ENCODE data around the gene TMPRSS12.
"Not testable (repeated sequence)": the region's sequence is repeated elsewhere in the genome, so short reads cannot be mapped to it uniquely, and the experiment has no call there.

The TMPRSS12 gene

DNA sequence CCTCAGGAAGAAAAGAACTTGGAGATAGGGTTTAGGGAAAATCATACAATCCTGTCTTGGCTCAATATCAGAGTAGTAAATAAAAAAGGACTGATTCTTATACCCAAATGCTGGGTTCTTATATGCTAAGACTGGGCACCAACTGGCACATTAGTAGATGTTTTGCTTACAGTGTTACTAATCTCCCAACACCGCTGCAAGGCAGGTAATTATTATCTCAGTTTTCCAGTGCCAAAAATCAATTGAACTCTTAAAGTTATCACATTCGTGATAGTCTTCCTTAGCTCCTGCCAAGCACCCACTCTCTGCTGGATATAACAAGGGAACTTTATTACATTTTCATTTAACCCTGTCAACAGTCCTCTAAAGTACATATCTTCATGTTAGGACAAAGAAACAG, 84.6 kb downstream of the TMPRSS12 start:
- no peak for DNase-seq

DNA sequence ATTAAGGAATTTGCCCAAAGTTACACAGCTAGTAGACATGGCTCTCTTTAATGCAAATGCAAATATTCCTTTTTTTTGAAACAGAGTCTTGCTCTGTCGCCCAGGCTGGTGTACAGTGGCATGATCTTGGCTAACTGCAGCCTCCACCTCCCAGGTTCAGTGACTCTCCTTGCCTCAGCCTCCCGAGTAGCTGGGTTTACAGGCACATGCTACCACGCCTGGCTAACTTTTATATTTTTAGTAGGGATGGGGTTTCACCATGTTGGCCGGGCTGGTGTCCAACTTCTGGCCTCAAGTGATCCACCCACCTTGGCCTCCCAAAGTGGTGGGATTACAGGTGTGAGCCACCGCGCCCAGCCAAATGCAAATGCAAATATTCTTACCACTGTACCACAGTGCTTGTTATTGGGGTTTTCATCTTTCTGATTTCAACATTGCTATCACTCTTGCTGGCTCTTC, 85.1 kb downstream of the TMPRSS12 start:
- no peak for DNase-seq

DNA sequence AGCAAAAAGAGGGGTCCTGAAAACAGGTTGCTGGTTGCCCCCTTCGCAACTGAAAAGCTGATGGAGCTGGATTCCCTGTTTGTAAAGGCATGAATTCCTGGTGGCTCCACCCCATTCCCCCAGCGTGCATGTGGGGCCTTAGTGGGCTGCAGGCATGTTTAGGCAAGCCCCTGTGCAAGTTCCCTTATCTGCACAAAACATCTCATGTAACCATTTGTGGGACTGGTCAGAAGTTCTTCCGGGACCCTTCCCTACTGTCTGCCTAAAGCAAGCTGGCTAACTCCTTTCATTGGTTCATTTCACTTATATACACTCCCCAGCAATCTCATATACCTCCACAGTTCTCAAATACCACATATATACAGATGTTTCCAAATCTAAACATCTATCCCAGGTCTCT, 85.7 kb downstream of the TMPRSS12 start:
- no peak for DNase-seq

DNA sequence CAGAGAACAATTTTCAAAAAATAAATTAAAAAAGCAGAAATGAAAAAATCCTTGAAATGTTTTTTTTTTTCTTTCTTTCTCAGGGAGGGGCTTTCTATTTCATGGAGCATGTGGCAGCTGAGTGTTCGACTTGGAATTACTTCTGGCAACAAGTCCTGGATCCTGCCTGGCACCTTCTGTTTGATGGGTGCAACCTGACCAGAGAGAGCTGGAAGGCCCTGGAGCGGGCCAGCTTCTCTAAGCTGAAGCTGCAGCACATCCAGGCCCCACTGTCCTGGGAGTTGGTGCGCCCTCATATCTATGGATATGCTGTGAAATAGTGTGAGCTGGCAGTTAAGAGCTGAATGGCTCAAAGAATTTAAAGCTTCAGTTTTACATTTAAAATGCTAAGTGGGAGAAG, 87.1 kb downstream of the TMPRSS12 start:
- DNase-seq, result no peak

DNA sequence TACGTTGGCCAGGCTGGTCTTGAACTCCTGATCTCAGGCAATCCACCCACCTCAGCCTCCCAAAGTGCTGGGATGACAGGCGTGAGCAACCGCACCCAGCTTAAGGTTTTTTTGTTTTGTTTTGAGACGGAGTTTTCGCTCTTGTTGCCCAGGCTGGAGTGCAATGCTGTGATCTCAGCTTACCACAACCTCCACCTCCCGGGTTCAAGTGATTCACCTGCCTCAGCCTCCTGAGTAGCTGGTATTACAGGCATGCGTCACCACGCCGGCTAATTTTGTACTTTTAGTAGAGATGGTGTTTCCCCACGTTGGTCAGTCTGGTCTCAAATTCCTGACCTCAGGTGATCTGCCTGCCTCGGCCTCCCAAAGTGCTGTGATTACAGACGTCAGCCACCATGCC, 87.8 kb downstream of the TMPRSS12 start:
- DNase-seq, result not testable (repeated sequence)

DNA sequence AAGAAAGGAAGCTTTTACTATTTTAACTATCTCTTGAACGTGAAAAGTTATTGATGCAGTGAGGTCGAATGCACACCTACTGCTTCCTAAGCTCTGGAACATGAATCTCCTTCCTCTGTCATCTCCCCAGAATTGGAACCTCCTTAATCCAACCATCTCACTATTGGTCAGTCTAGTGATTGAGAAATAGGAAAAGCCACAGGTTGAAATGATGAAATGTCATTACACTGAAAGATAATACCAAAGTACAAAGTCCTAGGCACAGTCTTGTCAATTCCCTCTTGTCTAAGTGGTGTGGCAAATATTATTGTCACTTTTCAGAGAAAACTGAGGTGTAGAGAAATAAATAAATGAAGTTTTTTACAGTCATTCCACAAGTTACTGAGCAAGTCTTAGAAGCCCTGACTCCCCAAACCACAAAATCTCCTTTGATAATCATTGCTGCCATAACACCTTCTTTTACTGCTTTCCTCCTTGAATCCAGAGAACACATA, 90.1 kb downstream of the TMPRSS12 start:
- no peak for DNase-seq

DNA sequence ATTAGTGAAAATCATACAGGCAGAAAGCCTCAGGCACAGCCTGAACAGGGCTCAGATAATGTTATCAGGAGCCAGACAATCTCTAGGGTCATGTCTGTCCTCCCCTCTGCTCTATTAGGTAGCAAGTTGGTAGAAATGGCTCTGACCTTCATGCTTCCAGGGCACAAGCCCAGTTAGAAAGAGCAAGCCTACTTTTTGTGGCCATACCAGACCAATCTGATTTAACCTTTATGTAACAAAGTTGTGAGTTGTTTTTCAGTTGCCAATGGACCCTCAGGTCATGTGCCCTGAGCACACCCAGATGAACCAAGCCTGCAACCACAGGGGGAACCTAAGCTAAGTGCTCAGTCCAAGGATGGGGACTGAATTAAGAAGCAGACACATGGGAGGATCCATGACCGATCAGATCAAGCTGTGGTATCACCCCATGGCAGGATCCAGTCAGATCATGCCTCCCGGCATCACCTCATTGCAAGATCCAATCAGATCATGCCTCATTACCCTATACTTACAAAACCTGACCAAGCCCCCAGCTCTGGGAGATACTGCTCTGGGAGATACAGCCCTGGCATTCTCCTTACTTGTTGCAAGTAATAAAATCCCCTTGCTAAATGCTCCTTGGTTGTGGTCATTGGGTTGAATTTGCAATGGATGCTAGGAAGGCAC, 90.9 kb downstream of the TMPRSS12 start:
- no peak for DNase-seq

DNA sequence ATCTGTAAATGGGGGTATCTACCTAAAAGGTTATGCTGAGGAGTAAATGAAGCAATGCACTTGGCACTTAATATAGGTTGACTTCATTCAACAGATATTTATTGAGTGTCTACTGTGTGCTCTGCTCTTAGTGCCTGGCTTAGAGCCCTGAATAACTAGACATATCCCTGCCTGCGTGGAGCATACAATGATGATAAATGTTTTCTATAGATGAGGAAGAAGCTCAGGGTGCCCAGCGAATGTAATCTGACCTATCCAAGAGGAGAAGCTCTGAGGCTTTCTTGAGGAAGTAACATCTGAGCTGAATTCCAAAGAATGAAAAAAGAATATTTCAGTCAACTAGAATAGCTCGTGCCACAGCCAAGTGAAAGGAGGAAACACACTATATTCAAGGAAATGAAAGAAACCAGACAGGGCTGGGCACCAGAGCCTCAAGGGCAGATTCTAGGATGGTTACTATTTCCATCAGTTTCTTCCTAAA, 91.7 kb downstream of the TMPRSS12 start:
- no peak for DNase-seq

DNA sequence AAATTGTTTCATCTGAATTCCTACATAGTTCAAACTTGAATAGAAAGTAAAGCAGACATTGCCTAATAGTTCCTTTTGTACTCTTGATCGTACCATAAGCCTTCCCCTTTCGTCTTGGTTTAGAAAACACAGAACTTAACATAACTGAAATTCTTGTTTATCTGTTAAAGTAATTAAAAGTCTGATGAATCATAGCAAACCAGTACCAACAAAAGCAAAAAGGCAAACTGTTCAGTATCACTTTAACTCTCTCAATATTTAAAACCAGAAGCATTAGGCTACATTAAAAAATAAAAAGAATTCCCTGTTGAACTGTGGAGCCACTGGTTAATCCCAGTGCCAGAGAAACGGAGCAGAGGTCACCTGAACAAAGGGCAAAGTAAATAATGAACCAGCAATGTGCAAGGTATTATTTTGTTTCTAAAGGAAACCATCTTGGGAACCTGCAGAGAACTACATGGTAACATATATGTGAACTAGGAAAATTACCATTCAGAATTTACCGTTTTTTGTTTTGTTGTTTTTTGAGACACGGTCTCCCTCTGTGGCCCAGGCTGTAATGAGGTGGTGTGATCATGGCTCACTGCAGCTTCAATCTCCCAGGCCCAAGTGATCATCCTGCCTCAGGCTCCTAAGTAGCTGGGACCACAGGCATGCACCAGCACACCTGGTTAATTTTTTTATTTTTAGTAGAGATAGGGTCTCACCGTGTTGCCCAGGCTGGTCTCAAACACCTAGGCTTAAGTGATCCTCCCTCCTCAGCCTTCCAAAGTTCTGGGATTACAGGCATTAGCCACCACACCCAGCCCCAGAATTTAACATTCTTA, 92.5 kb downstream of the TMPRSS12 start:
- no peak for DNase-seq

DNA sequence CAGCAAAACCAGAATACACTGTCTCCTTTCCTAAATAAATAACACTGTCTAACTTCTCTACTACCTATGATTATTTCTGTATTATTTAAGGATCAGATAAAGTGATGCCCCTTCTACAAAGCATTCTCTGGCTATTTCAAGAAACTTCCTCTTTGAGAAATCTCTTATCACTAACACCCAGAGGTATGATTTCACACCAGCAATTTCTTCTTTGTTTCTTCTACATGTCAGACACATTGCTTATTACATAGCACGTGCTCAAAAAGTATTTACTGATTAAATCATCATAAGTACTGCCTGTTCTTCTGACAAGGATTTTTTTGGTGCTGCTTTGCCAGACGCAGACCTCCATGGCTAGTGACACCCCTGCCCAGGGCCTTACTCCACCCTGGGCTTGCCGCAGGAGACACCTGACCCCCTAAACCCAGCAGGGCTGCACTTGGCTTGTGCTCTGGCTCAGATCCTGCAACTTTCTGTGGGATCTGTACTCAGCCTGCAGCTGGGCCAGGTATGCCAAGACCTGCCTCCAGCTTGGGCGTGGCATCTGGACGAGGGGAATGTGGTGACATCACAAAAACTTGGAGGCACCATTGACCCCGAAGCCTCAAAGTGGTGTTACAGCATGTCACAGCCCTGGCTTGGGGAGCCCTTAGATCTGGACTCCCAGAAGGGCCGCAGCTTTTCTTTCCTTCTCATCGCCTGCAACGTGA, 94.2 kb downstream of the TMPRSS12 start:
- no peak for DNase-seq

All from CD4-positive, alpha-beta T cell treated with Interleukin-17A for 4 hours (primary cell).